A673 (cell line): ENCODE data around the gene TRMT11.

Experiments
- CTCF ChIP-seq: fragments of 300-800, 200-600 bp; sonication (generic); conservative IDR thresholded peaks from 2 replicates; pipeline ENCODE4 v1.5.1; 2017; ENCODE audit warnings: low read depth, mild to moderate bottlenecking, antibody characterized with exemption, low read length, moderate library complexity, mixed read lengths
- EZH2 ChIP-seq: fragments of 200-600 bp; sonication (generic); IDR thresholded peaks from 2 replicates; pipeline ENCODE4 v1.6.1; 2017; ENCODE audit warnings: borderline replicate concordance, low read depth, mild to moderate bottlenecking, mixed read lengths, antibody characterized with exemption, low read length; ENCODE audit not compliant: poor library complexity, severe bottlenecking

GRCh38 chr6:126040394-126040793, 54.1 kb downstream of the TRMT11 start:
- TF ChIP-seq CTCF: no peak
- no peak for TF ChIP-seq EZH2
